ENCODE measurements around the gene HYAL1.

DNA sequence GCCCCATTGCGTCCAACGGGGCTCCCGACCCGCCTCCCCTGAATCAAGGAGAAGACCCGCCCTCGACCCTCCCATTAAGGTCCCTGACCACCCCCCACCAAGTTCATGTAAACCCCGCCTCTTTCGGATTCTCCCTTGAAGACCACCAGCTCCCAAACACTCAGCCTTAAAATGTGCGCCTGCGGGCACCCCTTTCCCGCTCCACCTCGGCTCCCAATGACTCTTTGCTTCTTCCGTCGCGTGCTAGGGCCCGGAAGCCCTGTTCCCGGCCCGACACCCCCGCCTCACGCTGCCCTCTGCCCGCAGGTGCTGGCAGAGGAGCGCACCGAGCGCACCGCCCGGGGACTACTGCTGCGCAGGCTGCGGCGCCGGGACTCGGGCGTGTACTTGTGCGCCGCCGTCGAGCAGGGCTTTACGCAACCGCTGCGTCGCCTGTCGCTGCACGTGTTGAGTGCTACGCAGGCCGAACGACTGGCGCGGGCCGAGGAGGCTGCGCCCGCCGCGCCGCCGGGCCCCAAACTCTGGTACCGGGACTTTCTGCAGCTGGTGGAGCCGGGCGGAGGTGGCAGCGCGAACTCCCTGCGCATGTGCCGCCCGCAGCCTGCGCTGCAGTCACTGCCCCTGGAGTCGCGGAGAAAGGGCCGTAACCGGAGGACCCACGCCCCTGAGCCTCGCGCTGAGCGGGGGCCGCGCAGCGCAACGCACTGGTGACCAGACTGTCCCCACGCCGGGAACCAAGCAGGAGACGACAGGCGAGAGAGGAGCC is 27.2 kb downstream of the HYAL1 start:
- no peak for TF ChIP-seq POLR2A (IDR thresholded peaks at IDR 0.05)
- TF ChIP-seq, protein P1, sequence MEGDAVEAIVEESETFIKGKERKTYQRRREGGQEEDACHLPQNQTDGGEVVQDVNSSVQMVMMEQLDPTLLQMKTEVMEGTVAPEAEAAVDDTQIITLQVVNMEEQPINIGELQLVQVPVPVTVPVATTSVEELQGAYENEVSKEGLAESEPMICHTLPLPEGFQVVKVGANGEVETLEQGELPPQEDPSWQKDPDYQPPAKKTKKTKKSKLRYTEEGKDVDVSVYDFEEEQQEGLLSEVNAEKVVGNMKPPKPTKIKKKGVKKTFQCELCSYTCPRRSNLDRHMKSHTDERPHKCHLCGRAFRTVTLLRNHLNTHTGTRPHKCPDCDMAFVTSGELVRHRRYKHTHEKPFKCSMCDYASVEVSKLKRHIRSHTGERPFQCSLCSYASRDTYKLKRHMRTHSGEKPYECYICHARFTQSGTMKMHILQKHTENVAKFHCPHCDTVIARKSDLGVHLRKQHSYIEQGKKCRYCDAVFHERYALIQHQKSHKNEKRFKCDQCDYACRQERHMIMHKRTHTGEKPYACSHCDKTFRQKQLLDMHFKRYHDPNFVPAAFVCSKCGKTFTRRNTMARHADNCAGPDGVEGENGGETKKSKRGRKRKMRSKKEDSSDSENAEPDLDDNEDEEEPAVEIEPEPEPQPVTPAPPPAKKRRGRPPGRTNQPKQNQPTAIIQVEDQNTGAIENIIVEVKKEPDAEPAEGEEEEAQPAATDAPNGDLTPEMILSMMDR (IDR thresholded peaks at IDR 0.05) = no peak
- no peak for TF ChIP-seq POLR2AphosphoS5 (IDR thresholded peaks at IDR 0.05)

All from prostate gland (tissue), 2 donors.